Panc1 (cell line): ENCODE data around the gene CLIC6. TPM values are rescaled to one million over a fixed set of nuclear protein-coding genes. Genes with fewer than 3 reads are reported as not detected.

Source experiments
- ATAC-seq: fragments of 200-7000 bp; cut with Tn5 transposase; 2 replicates; pipeline ENCODE4 v1.9.1; 2020; ENCODE audit warnings: mild to moderate bottlenecking, moderate library complexity
- BruUV-seq: library from RNA; stranded (reverse); fragments of 400-500 nt; replicated peaks from 2 replicates; lab custom pipeline; 2021; lab: Mats Ljungman, UMichigan
- CTCF ChIA-PET: fragments of 300-600 bp; sonication (Branson Sonifier 250); formaldehyde crosslinking; loops from one replicate; lab custom pipeline; 2022; ENCODE audit warnings: antibody characterized with exemption; lab: Charles Lee
- POLR2A ChIA-PET: fragments of 300-600 bp; sonication (Branson Sonifier 250); formaldehyde crosslinking; loops from one replicate; lab custom pipeline; 2022; ENCODE audit warnings: antibody characterized with exemption; lab: Charles Lee
- DNase-seq: peaks from one replicate; pipeline ENCODE4 v3.0.0-alpha.2; 2010; ENCODE audit warnings: low read depth, low spot score
- H3K27ac ChIP-seq: 2 replicates; pipeline ENCODE4 v1.5.1; 2011; ENCODE audit warnings: mild to moderate bottlenecking, low read length, inconsistent platforms
- H3K27me3 ChIP-seq: fragments of 200-500 bp; sonication (Bioruptor generic); 2 replicates; pipeline ENCODE4 v1.6.0; 2014; ENCODE audit warnings: low read length, inconsistent platforms; ENCODE audit not compliant: control insufficient read depth, insufficient read depth
- H3K36me3 ChIP-seq: fragments of 200-500 bp; sonication (Bioruptor generic); 2 replicates; pipeline ENCODE4 v1.5.1; 2014; ENCODE audit warnings: inconsistent platforms, mild to moderate bottlenecking, low read length, moderate library complexity; ENCODE audit not compliant: control insufficient read depth, insufficient read depth
- H3K4me1 ChIP-seq: 2 replicates; pipeline ENCODE4 v1.5.1; 2011; ENCODE audit warnings: inconsistent platforms, mild to moderate bottlenecking, low read length, moderate library complexity; ENCODE audit not compliant: control insufficient read depth, insufficient read depth
- H3K4me3 ChIP-seq, 2 experiments: 2 replicates each; pipeline ENCODE4 v1.5.1; 2011 to 2012; ENCODE audit warnings: low read depth in 2 of 2, low read length in 2 of 2, mild to moderate bottlenecking in 2 of 2, inconsistent platforms in 1 of 2, moderate library complexity in 1 of 2
- H3K9me3 ChIP-seq: fragments of 200-500 bp; sonication (Bioruptor generic); 2 replicates; pipeline ENCODE4 v1.5.1; 2014; ENCODE audit warnings: low read depth, mild to moderate bottlenecking, inconsistent platforms, low read length, moderate library complexity; ENCODE audit not compliant: control insufficient read depth, insufficient read depth
- CTCF ChIP-seq: fragments of 450-650 bp; IDR thresholded peaks from 2 replicates; pipeline ENCODE4 v1.5.1; 2017; ENCODE audit warnings: mild to moderate bottlenecking
- POLR2AphosphoS5 ChIP-seq: IDR thresholded peaks from 2 replicates; pipeline ENCODE4 v1.6.1; 2012; ENCODE audit warnings: mild to moderate bottlenecking, low read depth, low read length, moderate library complexity
- REST ChIP-seq, 2 experiments: IDR thresholded peaks; 2 replicates each; pipeline ENCODE4 v1.6.1; 2011 to 2012; ENCODE audit warnings: low read depth in 2 of 2, control low read depth in 1 of 2, low read length in 1 of 2, mild to moderate bottlenecking in 1 of 2, moderate library complexity in 1 of 2; ENCODE audit not compliant: insufficient read depth in 1 of 2
- SIN3A ChIP-seq: IDR thresholded peaks from 2 replicates; pipeline ENCODE4 v1.6.1; 2012; ENCODE audit warnings: low read depth, mild to moderate bottlenecking, low read length, moderate library complexity, borderline replicate concordance; ENCODE audit not compliant: insufficient read depth
- TCF7L2 ChIP-seq: IDR thresholded peaks from 2 replicates; pipeline ENCODE4 v1.6.1; 2011; ENCODE audit warnings: mild to moderate bottlenecking, low read depth, low read length, inconsistent platforms
- in situ Hi-C: cut with HindIII; loops from 2 replicates; pipeline ENCODE4 v1.10.0; 2016; ENCODE audit warnings: low sequenced_read_pairs, low pct_unique_long_range_greater_than_20kb
- intact Hi-C: fragments of 100-400 bp; cut with micrococcal nuclease; formaldehyde crosslinking; loops from one replicate; pipeline ENCODE4 v1.10.0; 2022; ENCODE audit not compliant: unreplicated experiment
- total RNA-seq: library from RNA; stranded (reverse); gene quantifications from one replicate; pipeline ENCODE4 v1.2.1, GENCODE V29; 2021; ENCODE audit not compliant: unreplicated experiment

The CLIC6 gene
- total RNA-seq, 1 experiment from 2014 or later: 0.05 TPM

GRCh38 chr21:34661848-34662247, 6.9 kb upstream of the CLIC6 start:
- intact Hi-C loops: no loop called here

GRCh38 chr21:34667761-34668160, 1.0 kb upstream of the CLIC6 start:
- in situ Hi-C loops: no loop called here

More at GRCh38 chr21:34661848-34662247, 6.9 kb upstream of the CLIC6 start:
- H3K27me3 ChIP-seq: peaks cover 2% of the 10 kb centered on the region
- TF ChIP-seq SIN3A: no peak
- TF ChIP-seq REST (IDR thresholded peaks at IDR 0.05; ENCODE audit: insufficient read depth in 1 of 2, low read depth in 2 of 2, low read length in 1 of 2): no peak
- no peak for TF ChIP-seq TCF7L2
- no peak for TF ChIP-seq POLR2AphosphoS5
- no peak for TF ChIP-seq CTCF
- ATAC-seq (no peak), DNase-seq (no peak)
- H3K9me3 ChIP-seq: no peaks in the 10 kb centered on the region; the same call in 1 of the 2 replicates
- no peak overlapping the region for H3K4me3 ChIP-seq
- in situ Hi-C loops: no loop called here
- ChIA-PET POLR2A (no interaction called here), CTCF (no interaction called here)
- no peaks in the 10 kb centered on the region for H3K36me3 ChIP-seq
- H3K27ac ChIP-seq: no peak overlapping the region
- no peaks in the 10 kb centered on the region for H3K4me1 ChIP-seq
- BruUV-seq: no TSS peak

More at GRCh38 chr21:34667761-34668160, 1.0 kb upstream of the CLIC6 start:
- POLR2A ChIA-PET: no interaction called here
- no TSS peak for BruUV-seq
- no peak overlapping the region for H3K27ac ChIP-seq
- peaks cover 21% of the 10 kb centered on the region for H3K27me3 ChIP-seq
- TF ChIP-seq TCF7L2: no peak
- no peak for TF ChIP-seq REST (IDR thresholded peaks at IDR 0.05; ENCODE audit: insufficient read depth in 1 of 2, low read depth in 2 of 2, low read length in 1 of 2)
- TF ChIP-seq CTCF: no peak
- H3K9me3 ChIP-seq: no peaks in the 10 kb centered on the region
- no peaks in the 10 kb centered on the region for H3K4me1 ChIP-seq
- intact Hi-C loops: no loop called here
- no peak overlapping the region for H3K4me3 ChIP-seq
- no peak for DNase-seq
- H3K36me3 ChIP-seq: no peaks in the 10 kb centered on the region
- no peak for ATAC-seq
- CTCF ChIA-PET: interaction anchor here (0.5 kb wide), 1 partner anchor 1469 kb away, joined by 5 read pairs; no protein-coding TSS in a partner anchor
